ENCODE data around the gene SPG7.

- TF ChIP-seq POLR2AphosphoS5 (IDR thresholded peaks at IDR 0.05; ENCODE audit: insufficient read depth in 1 of 2, low read depth in 1 of 2) (peak in 1 of 2 donors; percentile 5), POLR2A (IDR thresholded peaks at IDR 0.05) (no peak)
These were observed 55.6 kb downstream of the SPG7 start for GRCh38 chr16:89563639-89564392.

Data from vagina (tissue), 2 donors.